SK-N-SH (cell line): ENCODE measurements around the gene CNTD1. TPM values are rescaled to one million over a fixed set of nuclear protein-coding genes. Genes with fewer than 3 reads are reported as not detected.

ENCODE experiments used
- CTCF ChIA-PET: fragments of 300-600, 350-600 bp; formaldehyde crosslinking; extraction: SDS; loops from one replicate; lab custom pipeline; 2021; lab: Yijun Ruan, JAX
- POLR2A ChIA-PET: fragments of 350-600 bp; sonication (Branson Sonifier 250); formaldehyde crosslinking; extraction: SDS; loops from one replicate; lab custom pipeline; 2020; ENCODE audit warnings: antibody characterized with exemption, inconsistent platforms; lab: Yijun Ruan, JAX
- DNase-seq: peaks from one replicate; pipeline ENCODE4 v3.0.0; 2012
- H2AFZ ChIP-seq: fragments of 200-600 bp; sonication (generic); 2 replicates; pipeline ENCODE4 v1.8.1; 2016; ENCODE audit warnings: antibody characterized with exemption, mild to moderate bottlenecking, low read depth
- H3F3A ChIP-seq: fragments of 200-600 bp; sonication (generic); replicated peaks from 2 replicates; pipeline ENCODE3; 2016; ENCODE audit warnings: antibody characterized with exemption, mild to moderate bottlenecking; ENCODE audit not compliant: insufficient read depth
- H3K27ac ChIP-seq, 2 experiments: fragments of 200-500 bp in 1 of 2; fragments of 200-600 bp in 1 of 2; sonication (Bioruptor generic) in 1 of 2; sonication (generic), shearing (Covaris generic) in 1 of 2; 2 replicates each; pipeline versions ENCODE4 v1.5.1 to v1.6.1; 2014 to 2016; ENCODE audit warnings: low read depth in 2 of 2, inconsistent platforms in 1 of 2, low read length in 1 of 2, mild to moderate bottlenecking in 1 of 2, mixed read lengths in 1 of 2
- H3K27me3 ChIP-seq: fragments of 200-600 bp; sonication (generic), shearing (Covaris generic); 2 replicates; pipeline ENCODE4 v1.6.1; 2016; ENCODE audit warnings: mixed run types; ENCODE audit not compliant: insufficient read depth
- H3K36me3 ChIP-seq, 2 experiments: fragments of 200-500 bp in 1 of 2; fragments of 200-600 bp in 1 of 2; sonication (Bioruptor generic) in 1 of 2; sonication (generic) in 1 of 2; replicated peaks in 1 of 2; 2 replicates each; pipeline versions ENCODE3 to v1.5.1; 2014 to 2016; ENCODE audit warnings: low read length in 1 of 2, mild to moderate bottlenecking in 1 of 2; ENCODE audit not compliant: insufficient read depth in 2 of 2, control insufficient read depth in 1 of 2
- H3K4me1 ChIP-seq, 2 experiments: fragments of 200-500 bp in 1 of 2; fragments of 200-600 bp in 1 of 2; sonication (Bioruptor generic) in 1 of 2; sonication (generic), shearing (Covaris generic) in 1 of 2; 2 replicates each; pipeline versions ENCODE4 v1.5.1 to v1.6.1; 2014 to 2016; ENCODE audit warnings: low read depth in 1 of 2, low read length in 1 of 2, mixed run types in 1 of 2; ENCODE audit not compliant: insufficient read depth in 2 of 2, control insufficient read depth in 1 of 2
- H3K4me2 ChIP-seq: fragments of 200-600 bp; sonication (generic), shearing (Covaris generic); 2 replicates; pipeline ENCODE4 v1.6.1; 2017; ENCODE audit warnings: mixed run types
- H3K4me3 ChIP-seq, 2 experiments: fragments of 200-500 bp in 1 of 2; fragments of 200-600 bp in 1 of 2; sonication (Bioruptor generic) in 1 of 2; sonication (generic), shearing (Covaris generic) in 1 of 2; 2 replicates each; pipeline versions ENCODE4 v1.5.1 to v1.8.1; 2014 to 2016; ENCODE audit warnings: low read depth in 2 of 2, inconsistent platforms in 1 of 2, low read length in 1 of 2, mild to moderate bottlenecking in 1 of 2, mixed read lengths in 1 of 2, moderate library complexity in 1 of 2
- H3K79me2 ChIP-seq: fragments of 200-600 bp; sonication (generic); 2 replicates; pipeline ENCODE4 v1.8.1; 2017; ENCODE audit warnings: mild to moderate bottlenecking; ENCODE audit not compliant: insufficient read depth
- H3K9ac ChIP-seq: fragments of 200-600 bp; sonication (generic); 2 replicates; pipeline ENCODE4 v1.6.1; 2017; ENCODE audit warnings: mixed run types
- H3K9me2 ChIP-seq: fragments of 200-600 bp; sonication (generic); 2 replicates; pipeline ENCODE4 v1.6.1; 2017; ENCODE audit warnings: mixed run types
- H3K9me3 ChIP-seq: fragments of 200-600 bp; sonication (generic); 2 replicates; pipeline ENCODE4 v1.6.1; 2017; ENCODE audit warnings: mixed run types, mild to moderate bottlenecking, moderate library complexity
- H4K20me1 ChIP-seq: fragments of 200-600 bp; sonication (generic); 2 replicates; pipeline ENCODE4 v1.6.1; 2017; ENCODE audit warnings: mild to moderate bottlenecking, mixed run types; ENCODE audit not compliant: insufficient read depth
- CHD2 ChIP-seq: fragments of 150-350 bp; IDR thresholded peaks from 2 replicates; pipeline ENCODE4 v1.6.1; 2018; ENCODE audit warnings: low read length; ENCODE audit not compliant: partially characterized antibody
- FOSL2 ChIP-seq: IDR thresholded peaks from 2 replicates; pipeline ENCODE4 v1.4.0; 2012; ENCODE audit warnings: low read depth, mild to moderate bottlenecking, moderate library complexity, borderline replicate concordance
- FOXJ3 ChIP-seq: sonication (generic); formaldehyde crosslinking; IDR thresholded peaks from 2 replicates; pipeline ENCODE4 v1.5.1; 2020; ENCODE audit warnings: mild to moderate bottlenecking, missing genetic modification reagents
- MAX ChIP-seq: IDR thresholded peaks from 2 replicates; pipeline ENCODE4 v1.4.0; 2012; ENCODE audit warnings: low read depth
- MXI1 ChIP-seq: IDR thresholded peaks from 2 replicates; pipeline ENCODE4 v1.6.1; 2012; ENCODE audit warnings: mild to moderate bottlenecking, low read depth, low read length, improper control_type of control experiment
- NFIC ChIP-seq: IDR thresholded peaks from 2 replicates; pipeline ENCODE4 v1.4.0; 2012; ENCODE audit warnings: borderline replicate concordance
- NRF1 ChIP-seq: IDR thresholded peaks from 2 replicates; pipeline ENCODE4 v1.6.1; 2012; ENCODE audit warnings: low read depth, mild to moderate bottlenecking, low read length
- PBX3 ChIP-seq: IDR thresholded peaks from 2 replicates; pipeline ENCODE4; 2012
- RXRA ChIP-seq: IDR thresholded peaks from 2 replicates; pipeline ENCODE4 v1.4.0; 2012; ENCODE audit warnings: low read depth, mild to moderate bottlenecking, borderline replicate concordance
- SIN3A ChIP-seq: IDR thresholded peaks from 2 replicates; pipeline ENCODE4 v1.6.1; 2012; ENCODE audit warnings: low read depth, mild to moderate bottlenecking, low read length, moderate library complexity, borderline replicate concordance
- TAF1 ChIP-seq: IDR thresholded peaks from 2 replicates; pipeline ENCODE4 v1.6.1; 2012; ENCODE audit warnings: low read depth, mild to moderate bottlenecking, low read length, moderate library complexity, borderline replicate concordance
- TEAD4 ChIP-seq: IDR thresholded peaks from 2 replicates; pipeline ENCODE4 v1.4.0; 2012; ENCODE audit warnings: mild to moderate bottlenecking, borderline replicate concordance; ENCODE audit not compliant: insufficient read depth
- USF1 ChIP-seq: IDR thresholded peaks from 2 replicates; pipeline ENCODE4 v1.4.0; 2012; ENCODE audit warnings: low read depth, borderline replicate concordance
- WGBS: methylation state at CpG from one replicate; pipeline ENCODE4 v1.1.6; 2017; ENCODE audit warnings: low lambda C conversion rate; 5-methylcytosine and 5-hydroxymethylcytosine counted together
- polyA plus RNA-seq, 3 experiments: library from polyadenylated mRNA; depleted of rRNA; stranded (reverse); fragments of >200 nt; gene quantifications; 2 replicates each; pipeline ENCODE4 v1.2.3, GENCODE V29; 2012

CNTD1 gene
- polyA plus RNA-seq, 1 of the 3 experiments (the other 2 are of a cell fraction), result not detected

- no peaks in the 10 kb centered on the region for H4K20me1 ChIP-seq
- 41% methylated on average over 1 of the region's 1 CpG for WGBS
- ChIA-PET POLR2A (no interaction called here), CTCF (interaction anchor here (3.9 kb wide), 1 partner anchor 16 kb away, joined by 22 read pairs; the partner anchor contains the start of gene AOC2)
- H3K79me2 ChIP-seq, result peaks cover 21% of the 10 kb centered on the region
- no peak for DNase-seq
- no peak for TF ChIP-seq FOSL2
- TF ChIP-seq MAX, result no peak
- no peak for TF ChIP-seq RXRA
- no peak for TF ChIP-seq USF1
- TF ChIP-seq TEAD4, result no peak
- no peak for TF ChIP-seq MXI1
- no peak overlapping the region for H3K4me3 ChIP-seq
- no peaks in the 10 kb centered on the region for H3K9me2 ChIP-seq
- H3K4me2 ChIP-seq, result no peak overlapping the region
- H3K27ac ChIP-seq, result no peak overlapping the region
- H3K36me3 ChIP-seq, result peaks cover 0 to 5% of the 10 kb centered on the region in 2 experiments
- peaks cover 4 to 9% of the 10 kb centered on the region in 2 experiments; a peak in 3 of 4 replicates for H3K4me1 ChIP-seq
- H3K27me3 ChIP-seq, result no peaks in the 10 kb centered on the region
- no peak overlapping the region for H3K9ac ChIP-seq
- H2AFZ ChIP-seq, result no peak overlapping the region
- peaks cover 8% of the 10 kb centered on the region for H3F3A ChIP-seq
- H3K9me3 ChIP-seq, result no peaks in the 10 kb centered on the region
Measured at GRCh38 chr17:42827472-42827871, 28.8 kb downstream of the CNTD1 start.

- Histone ChIP-seq H3F3A (peaks cover 4% of the 10 kb centered on the region), H3K9me3 (no peaks in the 10 kb centered on the region), H3K27ac (no peak overlapping the region), H4K20me1 (no peaks in the 10 kb centered on the region), H3K4me1 (peaks cover 4 to 9% of the 10 kb centered on the region in 2 experiments; a peak in 3 of 4 replicates), H3K36me3 (peaks cover 5 to 11% of the 10 kb centered on the region in 2 experiments), H3K9me2 (no peaks in the 10 kb centered on the region), H2AFZ (no peak overlapping the region), H3K4me2 (no peak overlapping the region), H3K4me3 (no peak overlapping the region), H3K27me3 (no peaks in the 10 kb centered on the region), H3K9ac (no peak overlapping the region), H3K79me2 (peaks cover 39% of the 10 kb centered on the region)
- TF ChIP-seq TAF1, result no peak
- TF ChIP-seq PBX3, result no peak
- TF ChIP-seq SIN3A, result no peak
- no peak for TF ChIP-seq CHD2
- TF ChIP-seq FOXJ3 (CRISPR knock-in tag), result no peak
- TF ChIP-seq USF1, result no peak
- no peak for TF ChIP-seq NRF1
- TF ChIP-seq NFIC, result no peak
- no peak for DNase-seq
- ChIA-PET POLR2A (no interaction called here), CTCF (interaction anchor here (0.8 to 1.4 kb wide), 3 partner anchors 11 to 167 kb away, joined by 3 to 4 read pairs (median 4); partner anchors contain the start of genes AOC2 and RPL27)
Measured at GRCh38 chr17:42830971-42831370, 32.3 kb downstream of the CNTD1 start.
